Measurements from ENCODE around the gene CCDC102A. TPM values are rescaled to one million over a fixed set of nuclear protein-coding genes. Genes with fewer than 3 reads are reported as not detected.

Gene CCDC102A
- total RNA-seq, 1 donor: 1.9 TPM

- peaks cover 89% of the 10 kb centered on the region for H3K4me1 ChIP-seq (ENCODE audit: insufficient read depth, low read length)
- H3K4me3 ChIP-seq (ENCODE audit: low read length): no peak overlapping the region
- H3K9me3 ChIP-seq (ENCODE audit: low read depth, low read length): no peaks in the 10 kb centered on the region
- H3K27me3 ChIP-seq (ENCODE audit: insufficient read depth, low read length): peaks cover 17% of the 10 kb centered on the region
These were observed 1.3 kb downstream of the CCDC102A start for GRCh38 chr16:57534881-57535658.

DNA sequence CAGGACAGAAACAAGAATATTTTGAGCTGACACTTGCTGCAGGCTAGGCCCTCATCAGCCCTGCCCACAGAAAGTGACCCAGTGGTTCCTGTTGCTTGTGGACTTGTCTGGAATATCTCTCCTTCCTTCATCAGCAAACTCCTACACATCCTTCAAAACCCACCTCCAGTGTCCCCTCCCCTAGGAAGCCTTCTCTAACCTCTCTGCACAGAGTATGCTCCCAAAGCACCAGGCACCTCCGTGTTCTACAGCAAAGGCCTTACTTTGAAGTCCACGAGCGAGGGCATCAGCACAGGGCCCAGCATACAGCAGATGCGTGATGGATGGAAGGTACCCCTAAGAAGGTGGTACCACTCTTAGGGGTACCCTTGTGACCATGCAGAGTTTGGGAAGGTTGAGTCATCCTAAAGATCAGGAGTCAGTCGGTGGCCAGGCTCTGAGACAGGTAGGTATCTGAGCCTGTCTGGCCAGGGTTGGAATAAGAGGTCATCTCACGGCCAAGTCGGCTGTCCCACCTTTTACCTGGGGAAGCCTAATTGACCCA is 2.0 kb downstream of the CCDC102A start:
- H3K4me3 ChIP-seq (ENCODE audit: low read length): no peak overlapping the region
- peaks cover 17% of the 10 kb centered on the region for H3K27me3 ChIP-seq (ENCODE audit: insufficient read depth, low read length)
- H3K9me3 ChIP-seq (ENCODE audit: low read depth, low read length): no peaks in the 10 kb centered on the region
- H3K4me1 ChIP-seq (ENCODE audit: insufficient read depth, low read length): peaks cover 90% of the 10 kb centered on the region

GRCh38 chr16:57533431-57534336 is 2.7 kb downstream of the CCDC102A start:
- peaks cover 17% of the 10 kb centered on the region for H3K27me3 ChIP-seq (ENCODE audit: insufficient read depth, low read length)
- H3K9me3 ChIP-seq (ENCODE audit: low read depth, low read length): no peaks in the 10 kb centered on the region
- H3K4me1 ChIP-seq (ENCODE audit: insufficient read depth, low read length): peaks cover 89% of the 10 kb centered on the region
- H3K4me3 ChIP-seq (ENCODE audit: low read length): no peak overlapping the region

GRCh38 chr16:57532266-57532625 is 4.1 kb downstream of the CCDC102A start:
- H3K27me3 ChIP-seq (ENCODE audit: insufficient read depth, low read length): peaks cover 6% of the 10 kb centered on the region
- H3K9me3 ChIP-seq (ENCODE audit: low read depth, low read length): no peaks in the 10 kb centered on the region
- peaks cover 75% of the 10 kb centered on the region for H3K4me1 ChIP-seq (ENCODE audit: insufficient read depth, low read length)
- no peak overlapping the region for H3K4me3 ChIP-seq (ENCODE audit: low read length)

- no peak overlapping the region for H3K4me3 ChIP-seq (ENCODE audit: low read length)
- no peaks in the 10 kb centered on the region for H3K9me3 ChIP-seq (ENCODE audit: low read depth, low read length)
- H3K4me1 ChIP-seq (ENCODE audit: insufficient read depth, low read length): peaks cover 71% of the 10 kb centered on the region
- H3K27me3 ChIP-seq (ENCODE audit: insufficient read depth, low read length): peaks cover under 1% of the 10 kb centered on the region
These were observed 4.6 kb downstream of the CCDC102A start for GRCh38 chr16:57531635-57532265.

DNA sequence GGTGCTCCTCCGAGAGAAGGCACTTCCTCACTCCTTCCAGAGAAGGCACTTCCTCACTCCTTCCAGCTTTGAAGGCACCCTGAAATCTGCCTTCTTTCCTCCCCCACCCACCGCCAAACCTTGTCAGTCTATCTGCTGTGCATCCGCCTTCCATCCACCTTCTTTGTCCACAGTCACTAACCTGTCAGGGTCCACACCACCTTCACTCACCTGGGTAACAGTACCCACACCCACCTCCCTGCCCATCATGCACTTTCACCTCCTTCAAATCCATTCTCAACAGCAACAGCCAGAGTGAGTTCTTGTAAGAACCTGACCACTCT is 5.2 kb downstream of the CCDC102A start:
- no peaks in the 10 kb centered on the region for H3K9me3 ChIP-seq (ENCODE audit: low read depth, low read length)
- no peak overlapping the region for H3K4me3 ChIP-seq (ENCODE audit: low read length)
- no peaks in the 10 kb centered on the region for H3K27me3 ChIP-seq (ENCODE audit: insufficient read depth, low read length)
- peaks cover 71% of the 10 kb centered on the region for H3K4me1 ChIP-seq (ENCODE audit: insufficient read depth, low read length)

DNA sequence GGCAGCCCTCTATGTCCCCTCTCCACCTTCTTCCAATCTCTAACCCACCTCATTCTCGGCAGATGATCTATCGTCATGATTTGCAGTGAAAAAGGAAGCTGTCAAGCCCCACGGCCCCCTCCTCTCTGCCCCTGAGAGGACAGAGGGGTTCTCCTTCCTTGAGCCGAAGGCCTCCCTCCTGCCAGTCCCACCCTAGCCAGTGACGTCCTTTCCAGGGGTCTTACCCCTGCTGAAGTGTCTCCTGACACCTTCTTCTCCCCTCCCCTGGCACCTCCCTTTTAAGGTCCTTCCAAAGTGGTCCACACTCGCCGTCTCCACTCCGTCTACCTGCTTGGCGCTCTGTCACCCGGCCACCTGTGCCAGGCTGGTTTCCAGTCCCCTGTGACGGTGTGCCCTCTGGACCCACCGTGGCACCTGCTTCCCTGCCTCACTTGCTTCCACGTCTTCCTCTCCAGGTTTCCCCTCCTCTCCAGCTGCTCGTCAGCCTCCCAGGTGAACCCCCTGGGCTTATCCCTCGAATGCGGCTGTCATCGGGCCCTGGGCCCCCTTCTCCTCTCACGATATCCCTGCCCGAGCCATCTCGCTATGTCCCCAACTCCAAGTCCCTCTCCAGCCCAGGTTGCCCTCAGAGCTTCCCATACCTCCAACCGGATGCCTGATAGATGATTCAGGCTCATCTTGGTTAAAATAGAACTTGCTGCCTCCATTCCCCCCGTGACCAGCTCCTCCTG is 5.7 kb downstream of the CCDC102A start:
- Histone ChIP-seq H3K4me3 (ENCODE audit: low read length) (no peak overlapping the region), H3K9me3 (ENCODE audit: low read depth, low read length) (no peaks in the 10 kb centered on the region), H3K27me3 (ENCODE audit: insufficient read depth, low read length) (no peaks in the 10 kb centered on the region), H3K4me1 (ENCODE audit: insufficient read depth, low read length) (peaks cover 72% of the 10 kb centered on the region)

- Histone ChIP-seq H3K4me3 (ENCODE audit: low read length) (no peak overlapping the region), H3K4me1 (ENCODE audit: insufficient read depth, low read length) (peaks cover 67% of the 10 kb centered on the region), H3K27me3 (ENCODE audit: insufficient read depth, low read length) (no peaks in the 10 kb centered on the region), H3K9me3 (ENCODE audit: low read depth, low read length) (no peaks in the 10 kb centered on the region)
These were observed 6.3 kb downstream of the CCDC102A start for GRCh38 chr16:57530104-57530521.

DNA sequence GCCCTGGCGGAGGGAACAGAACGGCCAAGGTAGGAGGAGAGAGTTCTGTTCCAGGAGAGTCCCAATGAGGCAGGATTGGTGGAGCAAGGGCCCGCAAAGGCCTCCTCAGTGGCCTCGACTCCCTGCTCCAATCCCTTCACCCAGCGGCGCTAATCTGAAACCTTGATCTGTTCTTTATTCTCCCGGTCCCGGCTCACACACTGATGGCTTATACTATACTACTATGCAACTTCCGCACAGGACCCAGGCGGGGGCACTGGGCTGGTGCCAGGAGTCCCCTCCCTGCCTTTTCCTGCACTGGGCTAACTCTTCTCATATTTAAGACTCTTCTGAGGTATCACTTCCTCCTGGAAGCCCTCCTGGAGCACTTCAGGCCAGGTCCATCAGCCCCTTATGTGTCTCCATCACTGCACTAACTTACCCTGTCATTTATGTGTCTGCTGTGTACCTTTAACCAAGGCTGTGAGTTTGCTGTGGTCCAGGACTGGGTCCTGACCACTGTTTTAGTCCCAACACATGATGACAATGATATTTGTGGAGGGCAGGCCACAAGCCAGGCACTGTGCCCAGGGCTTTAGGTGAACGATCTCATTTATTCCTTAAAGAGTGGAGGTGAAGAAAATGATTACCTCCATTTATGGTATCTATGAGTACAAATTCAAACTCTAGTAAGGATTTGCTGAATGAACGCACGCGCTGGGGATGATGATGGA is 6.8 kb downstream of the CCDC102A start:
- no peaks in the 10 kb centered on the region for H3K27me3 ChIP-seq (ENCODE audit: insufficient read depth, low read length)
- H3K9me3 ChIP-seq (ENCODE audit: low read depth, low read length): no peaks in the 10 kb centered on the region
- peaks cover 62% of the 10 kb centered on the region for H3K4me1 ChIP-seq (ENCODE audit: insufficient read depth, low read length)
- H3K4me3 ChIP-seq (ENCODE audit: low read length): no peak overlapping the region

- H3K9me3 ChIP-seq (ENCODE audit: low read depth, low read length): no peaks in the 10 kb centered on the region
- H3K4me3 ChIP-seq (ENCODE audit: low read length): no peak overlapping the region
- no peaks in the 10 kb centered on the region for H3K27me3 ChIP-seq (ENCODE audit: insufficient read depth, low read length)
- peaks cover 54% of the 10 kb centered on the region for H3K4me1 ChIP-seq (ENCODE audit: insufficient read depth, low read length)
These were observed 7.6 kb downstream of the CCDC102A start for GRCh38 chr16:57528499-57529390.

- no peaks in the 10 kb centered on the region for H3K27me3 ChIP-seq (ENCODE audit: insufficient read depth, low read length)
- peaks cover 47% of the 10 kb centered on the region for H3K4me1 ChIP-seq (ENCODE audit: insufficient read depth, low read length)
- no peaks in the 10 kb centered on the region for H3K9me3 ChIP-seq (ENCODE audit: low read depth, low read length)
- H3K4me3 ChIP-seq (ENCODE audit: low read length): no peak overlapping the region
These were observed 8.6 kb downstream of the CCDC102A start for GRCh38 chr16:57527610-57528360.

DNA sequence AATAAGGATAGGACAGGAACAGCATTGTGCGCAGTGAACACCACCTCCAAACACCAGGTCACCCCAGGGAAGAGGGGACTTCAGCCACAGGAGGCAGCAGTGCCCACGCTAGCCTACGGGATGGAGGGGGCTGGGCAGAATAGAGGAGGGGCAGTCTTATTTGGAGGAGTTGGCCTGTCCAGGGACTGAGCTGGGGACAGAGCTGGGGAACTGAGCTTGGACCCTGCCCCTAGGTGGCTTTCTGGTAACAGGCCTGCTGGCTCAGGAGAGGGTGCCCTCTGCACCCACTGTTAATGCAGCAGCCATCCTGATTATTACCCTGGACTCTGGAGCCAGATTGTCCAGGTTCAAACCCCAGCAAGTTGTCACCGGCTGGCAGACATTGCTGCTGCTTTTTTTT is 9.3 kb downstream of the CCDC102A start:
- Histone ChIP-seq H3K4me3 (ENCODE audit: low read length) (no peak overlapping the region), H3K9me3 (ENCODE audit: low read depth, low read length) (no peaks in the 10 kb centered on the region), H3K4me1 (ENCODE audit: insufficient read depth, low read length) (peaks cover 48% of the 10 kb centered on the region), H3K27me3 (ENCODE audit: insufficient read depth, low read length) (no peaks in the 10 kb centered on the region)

DNA sequence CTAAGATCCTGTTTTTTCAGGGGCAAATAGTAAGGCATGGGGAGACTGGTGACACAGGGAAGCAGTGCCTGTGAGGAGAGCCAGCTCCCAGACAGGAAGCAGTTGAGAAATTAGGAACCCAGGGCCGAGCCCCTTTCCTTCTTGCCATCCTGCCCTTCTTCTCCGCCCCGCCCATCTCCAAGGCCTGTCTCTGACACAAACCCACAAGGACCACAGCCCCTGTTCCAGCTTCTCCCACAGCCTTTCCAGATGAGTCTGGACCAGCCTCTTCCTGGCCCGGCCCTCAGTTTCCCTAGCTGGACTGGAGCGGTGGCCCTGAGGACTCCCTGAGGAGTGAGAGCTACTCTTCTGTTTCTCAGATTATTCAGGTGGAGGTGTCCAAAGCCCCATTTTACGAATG is 9.9 kb downstream of the CCDC102A start:
- no peaks in the 10 kb centered on the region for H3K9me3 ChIP-seq (ENCODE audit: low read depth, low read length)
- peaks cover 42% of the 10 kb centered on the region for H3K4me1 ChIP-seq (ENCODE audit: insufficient read depth, low read length)
- no peaks in the 10 kb centered on the region for H3K27me3 ChIP-seq (ENCODE audit: insufficient read depth, low read length)
- no peak overlapping the region for H3K4me3 ChIP-seq (ENCODE audit: low read length)

Measured in mononuclear cell (primary cell).